Measurements from ENCODE around the gene CTCFL.

The CTCFL gene

GRCh38 chr20:57482796-57483195 is 42.1 kb downstream of the CTCFL start:
- DNase-seq (ENCODE audit: low read depth in 1 of 2, low spot score in 1 of 2): no peak
- H3K27ac ChIP-seq (replicated peaks): no peak overlapping the region
- no peak for TF ChIP-seq CTCF (IDR thresholded peaks at IDR 0.05; ENCODE audit: insufficient read depth, low read length)
- TF ChIP-seq POLR2AphosphoS5 (IDR thresholded peaks at IDR 0.05; ENCODE audit: low read depth): no peak
- no peak for TF ChIP-seq SPI1 (IDR thresholded peaks at IDR 0.05; ENCODE audit: borderline replicate concordance, low read depth)
- H3K27me3 ChIP-seq (ENCODE audit: insufficient read depth, poor library complexity, severe bottlenecking): no peaks in the 10 kb centered on the region
- no peak overlapping the region for H3K4me3 ChIP-seq (replicated peaks; ENCODE audit: insufficient read depth, low read length)

- H3K27ac ChIP-seq (replicated peaks): no peak overlapping the region
- DNase-seq (ENCODE audit: low read depth in 1 of 2, low spot score in 1 of 2): no peak
- no peak overlapping the region for H3K4me3 ChIP-seq (replicated peaks; ENCODE audit: insufficient read depth, low read length)
- no peak for TF ChIP-seq GABPA (IDR thresholded peaks at IDR 0.05; ENCODE audit: low read depth)
- TF ChIP-seq REST (IDR thresholded peaks at IDR 0.05; ENCODE audit: insufficient replicate concordance, low read depth): no peak
- H3K27me3 ChIP-seq (ENCODE audit: insufficient read depth, poor library complexity, severe bottlenecking): no peaks in the 10 kb centered on the region
Measured at GRCh38 chr20:57482148-57482547, 42.8 kb downstream of the CTCFL start.

- Histone ChIP-seq H3K27ac (replicated peaks) (no peak overlapping the region), H3K4me3 (replicated peaks; ENCODE audit: insufficient read depth, low read length) (no peak overlapping the region), H3K27me3 (ENCODE audit: insufficient read depth, poor library complexity, severe bottlenecking) (no peaks in the 10 kb centered on the region)
- TF ChIP-seq GABPA (IDR thresholded peaks at IDR 0.05; ENCODE audit: low read depth) (no peak), POLR2AphosphoS5 (IDR thresholded peaks at IDR 0.05; ENCODE audit: low read depth) (no peak), CTCF (IDR thresholded peaks at IDR 0.05; ENCODE audit: insufficient read depth, low read length) (no peak), SPI1 (IDR thresholded peaks at IDR 0.05; ENCODE audit: borderline replicate concordance, low read depth) (no peak), REST (IDR thresholded peaks at IDR 0.05; ENCODE audit: insufficient replicate concordance, low read depth) (no peak)
- DNase-seq (ENCODE audit: low read depth in 1 of 2, low spot score in 1 of 2): no peak
Measured at GRCh38 chr20:57481281-57481711, 43.6 kb downstream of the CTCFL start.

GRCh38 chr20:57480444-57481160 is 44.3 kb downstream of the CTCFL start:
- Histone ChIP-seq H3K27me3 (ENCODE audit: insufficient read depth, poor library complexity, severe bottlenecking) (no peaks in the 10 kb centered on the region), H3K27ac (replicated peaks) (no peak overlapping the region), H3K4me3 (replicated peaks; ENCODE audit: insufficient read depth, low read length) (no peak overlapping the region)
- TF ChIP-seq POLR2AphosphoS5 (IDR thresholded peaks at IDR 0.05; ENCODE audit: low read depth) (no peak), REST (IDR thresholded peaks at IDR 0.05; ENCODE audit: insufficient replicate concordance, low read depth) (no peak), CTCF (IDR thresholded peaks at IDR 0.05; ENCODE audit: insufficient read depth, low read length) (no peak), GABPA (IDR thresholded peaks at IDR 0.05; ENCODE audit: low read depth) (no peak), SPI1 (IDR thresholded peaks at IDR 0.05; ENCODE audit: borderline replicate concordance, low read depth) (no peak)
- DNase-seq (ENCODE audit: low read depth in 1 of 2, low spot score in 1 of 2): no peak

Measured in HL-60 (cell line).